ENCODE results near the gene CHRNA1.

The CHRNA1 gene

DNA sequence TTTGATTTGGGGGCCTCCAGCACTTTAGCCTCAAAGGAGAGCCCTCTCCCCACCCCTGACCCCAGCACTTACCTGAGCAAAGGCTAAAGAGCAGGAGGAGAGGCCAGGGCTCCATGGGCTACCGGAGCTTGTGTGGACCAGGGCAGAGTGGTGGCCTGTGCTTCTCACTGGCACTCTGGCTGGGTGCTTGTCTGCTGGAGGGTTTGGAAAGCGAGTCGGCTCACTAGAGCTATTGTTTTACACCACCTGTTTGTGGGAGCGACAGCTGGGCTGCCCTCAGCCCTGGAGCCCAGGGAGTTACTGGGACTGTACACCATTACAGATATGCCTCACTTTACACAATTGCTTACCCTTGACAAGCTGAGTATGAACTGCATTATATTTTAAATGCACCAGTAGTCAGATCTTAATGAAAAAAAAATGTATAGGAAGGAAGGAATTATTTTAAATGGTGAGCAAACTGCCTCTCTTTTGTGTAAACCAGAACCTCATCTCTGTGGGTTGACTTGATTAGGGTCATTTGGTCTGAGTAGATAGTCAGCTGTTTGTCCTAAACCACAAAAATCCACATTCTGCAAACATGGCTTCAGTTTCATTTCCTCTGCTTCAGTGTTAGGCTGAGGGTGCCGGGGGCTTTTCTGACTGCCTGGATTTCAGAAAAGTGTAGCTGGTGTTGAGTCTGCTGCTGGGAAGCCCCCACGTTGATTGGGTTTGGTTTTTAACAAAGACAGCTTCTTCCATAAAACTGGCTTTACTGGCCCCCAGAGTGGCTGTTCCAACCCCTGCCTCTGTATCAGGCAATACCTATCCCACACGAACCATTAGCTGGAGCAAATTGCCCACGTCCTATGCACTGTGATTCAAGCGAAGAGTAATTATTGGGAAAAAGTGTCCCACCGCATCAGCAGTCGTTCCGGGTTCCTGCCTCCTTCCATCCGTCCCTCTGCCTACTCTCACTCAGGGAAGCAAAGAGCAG is at the start of gene CHRNA1:
TSS of gene CHRNA1 (minus strand) at position 193 of the 976 bp plus-strand sequence. CDS start at position 115, 78 bp downstream.
- peak; percentile 38 for DNase-seq (ENCODE audit: low spot score)

DNA sequence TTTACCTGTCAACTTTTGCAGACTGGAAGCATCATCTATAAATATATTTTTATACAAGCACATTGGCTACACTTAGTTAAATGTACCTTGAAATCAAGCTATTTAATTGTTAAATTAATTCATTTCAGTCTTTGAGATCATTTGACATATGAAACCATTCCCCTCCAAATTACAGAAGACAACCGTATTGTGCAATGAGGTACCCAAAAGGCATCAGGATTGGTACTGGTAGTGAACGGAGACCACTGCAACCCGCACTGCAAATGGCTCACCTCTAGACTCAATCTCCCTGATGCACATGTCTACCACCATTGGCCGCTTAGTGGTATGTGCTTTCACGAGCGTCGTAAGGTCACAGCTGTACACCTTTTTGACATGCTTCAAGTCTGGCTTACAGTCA is 47.8 kb upstream of the CHRNA1 start:
- no peak for DNase-seq (ENCODE audit: low spot score)

GRCh38 chr2:174807931-174808330 is 43.7 kb upstream of the CHRNA1 start:
- DNase-seq (ENCODE audit: low spot score), result no peak

GRCh38 chr2:174805803-174806202 is 41.5 kb upstream of the CHRNA1 start:
- no peak for DNase-seq (ENCODE audit: low spot score)

DNA sequence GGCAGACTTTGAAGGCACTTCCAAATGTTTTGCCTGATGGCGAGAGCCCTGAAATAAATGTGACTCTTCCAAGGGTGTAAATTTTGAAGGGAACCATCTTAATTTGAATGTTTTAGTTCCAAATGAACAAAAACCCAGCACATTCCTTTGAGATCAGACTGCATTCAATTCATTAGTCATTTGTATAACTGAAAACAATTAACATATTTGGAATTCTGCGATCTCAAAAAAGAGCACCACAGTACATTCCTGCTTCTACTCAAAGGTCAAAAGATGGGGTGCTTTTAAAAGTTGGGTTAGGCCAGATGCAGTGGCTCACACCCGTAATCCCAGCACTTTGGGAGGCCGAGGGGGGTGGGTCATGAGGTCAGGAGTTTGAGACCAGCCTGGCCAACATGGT is 38.2 kb upstream of the CHRNA1 start:
- DNase-seq (ENCODE audit: low spot score), result no peak

- DNase-seq (ENCODE audit: low spot score), result no peak
Observed at GRCh38 chr2:174800436-174801205, 36.3 kb upstream of the CHRNA1 start.

DNA sequence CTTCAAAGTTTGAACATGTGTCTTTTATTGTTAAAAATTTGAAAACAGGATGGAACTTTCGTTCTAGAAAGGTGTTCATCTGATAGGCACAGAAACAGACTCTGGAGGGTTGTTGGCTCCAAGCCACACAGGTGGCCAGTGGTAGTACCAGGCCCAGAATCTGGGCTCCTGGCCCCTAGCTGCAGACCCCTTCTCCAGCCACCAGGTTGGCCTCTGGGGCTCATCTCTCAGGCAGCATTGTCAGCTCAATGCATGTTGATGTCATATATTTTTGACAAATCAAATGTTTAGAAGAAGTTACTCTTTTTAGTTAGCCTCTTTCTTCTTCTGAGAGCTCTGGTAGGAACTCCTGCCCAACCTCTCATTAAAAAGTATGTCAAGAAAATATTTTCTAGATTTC is 34.5 kb upstream of the CHRNA1 start:
- no peak for DNase-seq (ENCODE audit: low spot score)

GRCh38 chr2:174797781-174798276 is 33.6 kb upstream of the CHRNA1 start:
- no peak for DNase-seq (ENCODE audit: low spot score)

DNA sequence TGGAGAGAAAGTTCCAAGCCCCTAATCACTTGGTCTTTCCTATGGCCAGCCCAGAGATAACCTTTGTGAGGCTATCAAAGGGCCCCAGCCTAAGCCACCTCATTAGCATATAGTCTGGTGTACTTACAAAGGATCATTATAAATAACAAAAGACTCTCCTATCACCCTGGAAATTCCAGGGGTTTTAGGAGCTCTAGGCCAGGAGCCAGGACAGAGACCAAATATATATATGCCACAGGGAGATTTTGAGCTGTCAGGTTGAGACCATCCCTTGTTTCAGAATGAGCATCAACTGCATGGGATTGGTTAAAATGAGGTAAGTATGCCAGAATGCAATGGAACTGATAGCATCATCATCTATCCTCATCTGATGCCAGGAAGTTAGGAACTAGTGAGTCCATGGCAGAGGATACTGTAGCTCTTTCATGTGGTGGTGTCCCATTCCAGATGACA is 32.1 kb upstream of the CHRNA1 start:
- peak; percentile 95 for DNase-seq (ENCODE audit: low spot score)

GRCh38 chr2:174794851-174795374 is 30.6 kb upstream of the CHRNA1 start:
- no peak for DNase-seq (ENCODE audit: low spot score)

GRCh38 chr2:174792309-174793025 is 28.2 kb upstream of the CHRNA1 start:
- no peak for DNase-seq (ENCODE audit: low spot score)

GRCh38 chr2:174791746-174792280 is 27.5 kb upstream of the CHRNA1 start:
- DNase-seq (ENCODE audit: low spot score), result no peak

DNA sequence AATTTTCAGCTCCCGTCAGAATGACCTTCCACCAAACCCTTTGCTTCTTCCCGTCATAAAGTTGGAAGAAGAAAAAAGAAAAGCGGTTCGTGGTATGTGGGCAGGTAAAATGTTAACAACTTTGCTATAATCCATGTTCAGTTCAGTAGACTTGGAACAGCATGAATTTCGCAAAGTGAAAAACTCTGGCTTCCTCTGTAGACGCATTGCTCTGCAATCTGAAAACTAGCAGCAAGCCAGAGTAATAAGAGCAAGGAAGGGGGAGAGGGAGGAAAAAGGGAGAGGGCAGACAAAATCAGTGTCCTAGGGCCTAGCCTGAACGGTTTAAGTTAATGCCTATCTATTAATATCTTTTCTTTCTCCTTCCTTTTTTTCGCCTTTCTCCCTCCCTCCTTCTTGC is 26.7 kb upstream of the CHRNA1 start:
- DNase-seq (ENCODE audit: low spot score), result no peak

- no peak for DNase-seq (ENCODE audit: low spot score)
Observed at GRCh38 chr2:174789001-174789400, 24.7 kb upstream of the CHRNA1 start.

DNA sequence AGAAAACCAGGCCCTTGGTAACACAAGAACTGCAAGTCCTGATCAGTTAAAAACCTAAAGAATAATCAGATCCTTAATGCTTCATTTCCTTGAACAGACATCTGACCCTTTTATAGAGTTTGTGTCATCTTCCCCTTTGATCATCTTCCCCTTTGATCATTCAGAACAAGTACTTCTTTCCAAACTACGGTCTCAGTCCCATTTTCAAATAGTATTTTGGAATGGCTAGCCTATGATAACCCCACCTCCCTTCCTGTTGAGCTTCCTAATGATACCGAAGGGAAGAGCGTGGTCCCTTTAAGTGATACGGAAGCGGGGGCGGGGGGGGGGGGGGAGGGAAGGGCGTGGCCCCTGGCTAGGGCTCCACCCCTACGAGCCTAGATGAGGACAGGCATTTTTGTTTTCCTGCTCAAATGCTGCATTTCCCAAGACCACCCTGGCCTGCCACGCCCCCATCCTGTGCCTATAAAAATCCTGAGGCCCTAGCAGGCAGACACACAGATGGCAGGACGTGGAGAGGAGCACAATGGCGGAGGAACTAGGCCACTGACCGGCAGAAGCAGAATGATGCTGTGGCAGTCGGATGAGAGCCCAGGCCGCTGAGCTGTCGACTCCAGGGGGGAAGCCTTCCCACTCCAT is 24.1 kb upstream of the CHRNA1 start:
- peak; percentile 93 for DNase-seq (ENCODE audit: low spot score)

DNA sequence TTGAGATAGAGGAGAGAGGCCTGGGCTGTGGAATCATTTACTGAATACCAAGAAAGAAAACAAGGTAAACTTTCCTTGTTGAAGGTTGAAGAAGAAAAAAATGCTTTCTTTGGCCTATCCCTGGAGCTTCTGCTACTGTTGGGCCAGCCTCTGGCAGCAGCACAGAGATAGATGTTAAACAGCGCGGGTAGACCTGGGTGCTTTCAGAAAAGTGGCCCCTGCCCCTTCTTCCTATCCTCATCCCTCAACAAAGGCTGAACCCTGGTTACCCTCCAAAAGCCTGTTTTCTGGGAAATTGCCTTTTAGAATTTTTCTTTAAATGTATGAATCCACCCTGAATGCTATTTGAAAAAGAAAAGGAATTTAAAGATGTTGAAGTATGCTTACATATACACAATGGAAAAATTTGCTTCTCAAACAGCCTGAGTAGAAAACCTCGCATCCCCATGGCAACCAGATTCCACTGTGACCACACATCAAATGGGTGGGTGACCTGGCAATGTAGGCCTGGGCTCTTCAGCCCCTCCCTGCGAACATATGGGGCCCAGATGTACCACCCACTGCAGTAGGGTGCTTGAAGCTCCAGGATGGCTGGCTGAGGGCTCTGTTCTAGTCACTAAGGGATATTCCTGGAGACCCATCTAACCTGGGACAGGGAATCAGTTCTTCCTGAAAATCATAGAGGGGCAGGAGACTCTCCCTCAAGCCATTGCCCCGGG is 23.4 kb upstream of the CHRNA1 start:
- peak; percentile 95 for DNase-seq (ENCODE audit: low spot score)

GRCh38 chr2:174786066-174786725 is 21.9 kb upstream of the CHRNA1 start:
- no peak for DNase-seq (ENCODE audit: low spot score)

GRCh38 chr2:174785481-174785880 is 21.2 kb upstream of the CHRNA1 start:
- no peak for DNase-seq (ENCODE audit: low spot score)

DNA sequence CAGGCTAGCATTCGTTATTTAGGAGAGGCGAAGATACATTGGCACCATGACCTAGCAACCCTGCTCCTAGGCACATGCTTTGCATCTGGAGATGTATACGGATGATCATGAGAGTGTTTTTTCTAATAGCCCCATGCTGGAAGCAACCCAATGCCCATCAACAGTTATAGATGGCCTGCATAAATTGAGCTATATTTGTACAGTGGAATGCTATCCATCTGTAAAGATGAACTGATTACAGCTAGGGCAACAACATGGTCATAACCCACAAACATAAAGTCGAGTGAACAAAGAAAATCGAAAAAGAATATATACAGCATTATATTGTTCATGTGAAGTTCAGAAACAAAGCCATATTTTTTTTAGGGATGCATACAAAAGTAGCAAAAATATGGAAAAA is 20.6 kb upstream of the CHRNA1 start:
- DNase-seq (ENCODE audit: low spot score), result no peak

GRCh38 chr2:174784316-174784715 is 20.0 kb upstream of the CHRNA1 start:
- DNase-seq (ENCODE audit: low spot score), result peak; percentile 41

Data from SW480 (cell line).